C4-2B (cell line): Measurements from ENCODE around the gene CDX1.

ENCODE experiments used
- CTCF ChIP-seq: fragments of 450-650 bp; conservative IDR thresholded peaks from 2 replicates; pipeline ENCODE4 v1.5.1; 2017; ENCODE audit warnings: mild to moderate bottlenecking
- ZFX ChIP-seq: fragments of 450-650 bp; IDR thresholded peaks from 2 replicates; pipeline ENCODE4 v1.6.1; 2017

DNA sequence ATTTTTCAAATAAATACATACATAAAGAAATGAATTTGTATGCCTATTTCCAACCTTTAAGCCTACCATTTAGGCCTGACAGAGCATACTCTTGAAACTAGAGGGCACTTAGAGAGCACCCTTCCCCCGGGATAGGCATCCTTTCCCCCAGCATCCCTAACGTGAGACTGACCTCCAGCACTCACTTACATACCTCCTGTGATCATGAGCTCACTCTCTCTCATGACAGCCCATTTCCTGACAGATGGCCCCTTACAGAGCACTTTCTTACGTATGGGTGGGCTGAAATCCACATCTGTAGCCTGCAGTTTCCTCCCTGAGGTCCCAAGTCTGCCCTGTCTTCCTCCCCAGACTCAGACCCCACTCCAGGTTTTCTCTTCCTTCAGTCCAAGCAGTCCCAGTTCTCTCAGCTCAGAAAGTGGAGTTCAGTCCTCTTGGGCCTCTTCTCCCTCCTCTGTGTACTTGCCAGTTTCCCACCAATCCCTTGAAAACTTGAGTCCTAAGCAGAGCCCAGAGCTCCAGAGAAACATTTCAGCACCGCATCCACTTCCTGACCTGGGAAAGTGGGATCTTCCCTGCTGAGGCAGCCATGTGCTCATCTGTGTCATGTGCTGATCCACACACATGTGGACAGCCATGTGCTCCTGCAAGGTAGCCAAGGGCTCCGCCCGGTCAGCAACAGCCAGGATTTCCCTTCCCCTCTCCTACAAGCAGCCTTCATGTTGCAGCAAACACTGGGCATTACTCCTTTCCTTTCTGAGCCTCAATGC lies 2.2 kb upstream of the CDX1 start:
- TF ChIP-seq CTCF (no peak), ZFX (no peak)
